ACC112 (cell line): Measurements from ENCODE around the gene A4GALT.

Source experiments
- H2AFZ ChIP-seq: fragments of 200-600 bp; sonication (generic); one replicate; pipeline ENCODE4 v1.6.0; 2017; ENCODE audit warnings: antibody characterized with exemption, low read length; ENCODE audit not compliant: unreplicated experiment
- H3K27ac ChIP-seq: fragments of 200-600 bp; sonication (generic); 2 replicates; pipeline ENCODE4 v1.5.1; 2014; ENCODE audit warnings: low read depth, mild to moderate bottlenecking, antibody characterized with exemption, low read length, moderate library complexity
- H3K27me3 ChIP-seq: fragments of 200-600 bp; sonication (generic); 2 replicates; pipeline ENCODE4 v1.6.1; 2014; ENCODE audit warnings: mild to moderate bottlenecking, antibody characterized with exemption, low read length, moderate library complexity, mixed read lengths; ENCODE audit not compliant: insufficient read depth
- H3K36me3 ChIP-seq: fragments of 200-600 bp; sonication (generic); 2 replicates; pipeline ENCODE4 v1.6.1; 2016; ENCODE audit warnings: mild to moderate bottlenecking, antibody characterized with exemption, low read length, moderate library complexity, mixed read lengths; ENCODE audit not compliant: insufficient read depth
- H3K4me1 ChIP-seq: fragments of 200-600 bp; sonication (generic); one replicate; pipeline ENCODE4 v1.6.1; 2016; ENCODE audit warnings: low read length, mixed read lengths; ENCODE audit not compliant: insufficient read depth, unreplicated experiment, control insufficient read depth
- H3K4me3 ChIP-seq: fragments of 200-600 bp; sonication (generic); 2 replicates; pipeline ENCODE4 v1.5.1; 2014; ENCODE audit warnings: mild to moderate bottlenecking, low read depth, low read length
- H3K79me2 ChIP-seq: fragments of 200-600 bp; sonication (generic); one replicate; pipeline ENCODE4 v1.6.0; 2016; ENCODE audit warnings: low read length; ENCODE audit not compliant: control insufficient read depth, unreplicated experiment, insufficient read depth

Gene A4GALT

DNA sequence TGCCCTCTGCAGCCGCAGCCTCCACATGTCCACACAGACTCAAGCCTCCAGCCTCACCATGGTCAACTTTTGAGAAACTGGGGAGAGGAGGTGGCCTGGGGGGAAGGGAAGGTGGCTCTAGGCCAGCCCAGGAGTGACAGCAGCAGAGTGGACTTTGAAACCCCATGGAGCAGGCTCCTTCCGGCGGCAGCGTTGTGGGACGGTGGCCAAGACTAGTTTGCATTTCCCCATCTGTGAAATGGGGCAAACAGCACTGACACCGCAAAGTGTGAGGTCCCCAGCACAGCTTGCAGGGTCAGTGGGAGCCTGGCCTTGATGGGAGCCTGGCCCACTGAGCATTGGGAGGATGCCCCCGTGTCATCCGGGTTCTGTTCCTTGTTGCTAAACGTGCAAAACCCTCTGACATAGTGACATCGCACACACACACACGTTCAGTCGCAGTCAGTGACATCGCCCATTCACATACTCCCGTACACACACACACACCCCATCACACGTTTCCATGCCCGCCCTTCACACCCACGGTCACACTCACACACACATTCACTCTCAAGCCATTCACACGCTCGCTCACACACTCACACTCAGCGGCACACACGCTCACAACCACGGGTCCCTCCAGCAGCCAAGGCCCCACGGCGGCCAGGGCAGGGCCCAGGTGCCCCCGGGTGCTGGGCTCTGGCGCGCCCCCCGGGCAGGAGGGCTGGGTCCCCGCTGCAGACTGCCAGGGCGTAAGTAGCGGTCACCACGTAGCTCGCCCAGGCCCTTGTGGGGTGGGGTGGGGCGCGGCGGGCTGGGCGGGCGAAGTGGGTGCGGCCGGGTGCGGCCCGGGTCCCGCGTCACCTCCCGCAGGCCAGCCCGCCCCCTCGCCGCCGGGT is 72.1 kb downstream of the A4GALT start:
- no peaks in the 10 kb centered on the region for H3K36me3 ChIP-seq
- peaks cover 51% of the 10 kb centered on the region for H3K79me2 ChIP-seq
- H3K27ac ChIP-seq, result peak overlapping the region; percentile 64; the same call in 1 of the 2 replicates
- H3K27me3 ChIP-seq, result no peaks in the 10 kb centered on the region
- H3K4me3 ChIP-seq, result peak overlapping the region; percentile 96
- H2AFZ ChIP-seq, result no peak overlapping the region
- H3K4me1 ChIP-seq, result peaks cover 43% of the 10 kb centered on the region

DNA sequence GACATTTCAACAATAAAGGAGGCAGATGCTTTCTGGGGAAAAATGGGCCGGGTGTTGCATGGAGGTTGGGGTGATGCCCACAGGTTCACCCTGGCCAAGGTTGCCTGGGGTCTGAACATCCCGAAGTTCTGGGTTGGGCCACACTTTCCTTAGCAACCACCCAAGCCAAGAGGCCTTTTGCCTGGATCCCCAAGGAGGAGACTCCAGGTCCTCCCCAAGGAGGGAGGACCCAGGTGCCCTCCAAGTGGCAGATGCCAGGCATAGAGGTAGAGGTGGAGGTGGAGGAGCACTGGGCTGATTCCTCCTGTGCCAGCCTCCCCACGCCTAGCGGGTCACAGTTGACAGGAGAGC is 72.7 kb downstream of the A4GALT start:
- H3K27me3 ChIP-seq, result no peaks in the 10 kb centered on the region
- H3K4me3 ChIP-seq, result peak overlapping the region; percentile 96
- peak overlapping the region; percentile 64; the same call in 1 of the 2 replicates for H3K27ac ChIP-seq
- peaks cover 45% of the 10 kb centered on the region for H3K4me1 ChIP-seq
- H3K79me2 ChIP-seq, result peaks cover 56% of the 10 kb centered on the region
- H3K36me3 ChIP-seq, result no peaks in the 10 kb centered on the region
- no peak overlapping the region for H2AFZ ChIP-seq

DNA sequence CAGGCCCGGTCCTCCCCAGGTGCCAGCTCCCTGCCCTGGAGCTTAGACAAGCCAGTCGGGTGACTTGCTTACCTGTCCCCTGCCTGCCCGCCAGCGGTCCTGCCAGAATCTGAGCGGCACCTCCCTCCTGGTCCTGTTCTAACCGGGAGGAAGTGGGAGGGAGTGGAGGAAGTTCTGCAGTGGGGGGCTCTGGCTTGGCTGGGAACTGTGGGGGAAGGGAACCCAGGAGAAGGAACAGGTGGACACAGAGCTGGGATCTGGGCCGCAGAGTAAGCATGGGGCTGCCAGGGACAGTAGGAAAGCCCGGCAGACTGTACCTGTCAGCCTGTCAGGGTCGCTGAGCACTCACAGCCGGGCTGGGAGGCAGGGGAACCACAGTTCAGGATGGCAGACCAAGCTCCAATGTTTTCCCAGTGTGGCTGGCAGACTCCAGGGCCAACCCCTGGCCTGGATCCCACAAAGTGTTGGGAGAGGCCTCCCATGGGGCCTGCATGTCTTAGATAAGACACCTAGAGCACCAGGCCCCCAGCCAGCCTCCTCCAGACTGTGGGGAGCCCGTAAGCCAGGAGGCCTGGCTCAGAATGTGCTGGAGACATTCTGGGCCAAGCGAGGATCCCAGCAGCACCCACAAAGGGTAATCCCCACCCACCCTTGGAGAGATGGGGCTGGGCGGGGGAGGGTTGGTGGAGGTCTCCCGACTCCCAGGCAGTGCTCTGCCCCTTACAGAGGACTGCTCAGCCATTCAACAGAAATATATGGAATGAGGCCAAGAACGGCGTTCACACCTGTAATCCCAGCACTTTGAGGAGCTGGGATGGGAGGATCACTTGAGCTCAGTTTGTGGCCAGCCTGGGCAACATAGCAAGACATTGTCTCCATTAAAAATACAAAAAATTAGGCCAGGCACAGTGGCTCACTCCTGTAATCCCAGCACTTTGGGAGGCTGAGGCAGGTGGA is 73.8 kb downstream of the A4GALT start:
- Histone ChIP-seq H3K27ac (no peak overlapping the region; the same call in 1 of the 2 replicates), H2AFZ (no peak overlapping the region), H3K27me3 (no peaks in the 10 kb centered on the region), H3K79me2 (peaks cover 62% of the 10 kb centered on the region), H3K36me3 (no peaks in the 10 kb centered on the region), H3K4me1 (peaks cover 49% of the 10 kb centered on the region), H3K4me3 (peak overlapping the region; percentile 40; the same call in 1 of the 2 replicates)

DNA sequence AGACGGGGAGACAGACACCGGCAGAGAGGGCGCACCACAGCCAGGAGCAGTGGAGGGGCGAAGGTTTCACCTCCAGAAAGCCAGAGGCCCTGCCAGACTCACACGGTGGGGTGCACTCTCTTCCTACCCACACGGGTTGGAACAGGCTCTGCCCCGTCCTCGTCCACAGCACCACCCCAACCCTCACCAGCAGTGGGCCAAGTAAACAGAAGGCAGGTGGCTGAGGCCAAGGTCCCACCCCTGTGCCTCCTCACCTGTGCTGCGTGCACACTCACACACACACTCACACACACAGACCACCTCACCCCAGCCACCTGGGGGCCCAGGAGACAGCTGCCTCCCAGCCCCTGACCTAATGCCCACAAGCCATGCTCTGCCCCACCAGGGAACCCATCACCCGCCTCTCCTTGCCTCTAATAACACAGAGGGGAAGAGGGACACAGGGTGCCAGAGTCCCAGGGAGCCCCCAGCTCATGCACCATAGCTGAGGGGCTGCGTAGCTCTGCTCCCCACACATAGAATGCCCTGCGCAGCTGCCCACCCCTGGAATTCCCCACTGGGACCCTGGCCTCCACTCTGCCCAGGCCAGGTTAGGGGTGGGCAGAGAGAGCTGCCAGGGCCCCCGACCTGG is 74.6 kb downstream of the A4GALT start:
- Histone ChIP-seq H3K36me3 (no peaks in the 10 kb centered on the region), H2AFZ (no peak overlapping the region), H3K4me3 (no peak overlapping the region), H3K27me3 (no peaks in the 10 kb centered on the region), H3K27ac (peak overlapping the region; percentile 83; the same call in 1 of the 2 replicates), H3K4me1 (peaks cover 49% of the 10 kb centered on the region), H3K79me2 (peaks cover 66% of the 10 kb centered on the region)

DNA sequence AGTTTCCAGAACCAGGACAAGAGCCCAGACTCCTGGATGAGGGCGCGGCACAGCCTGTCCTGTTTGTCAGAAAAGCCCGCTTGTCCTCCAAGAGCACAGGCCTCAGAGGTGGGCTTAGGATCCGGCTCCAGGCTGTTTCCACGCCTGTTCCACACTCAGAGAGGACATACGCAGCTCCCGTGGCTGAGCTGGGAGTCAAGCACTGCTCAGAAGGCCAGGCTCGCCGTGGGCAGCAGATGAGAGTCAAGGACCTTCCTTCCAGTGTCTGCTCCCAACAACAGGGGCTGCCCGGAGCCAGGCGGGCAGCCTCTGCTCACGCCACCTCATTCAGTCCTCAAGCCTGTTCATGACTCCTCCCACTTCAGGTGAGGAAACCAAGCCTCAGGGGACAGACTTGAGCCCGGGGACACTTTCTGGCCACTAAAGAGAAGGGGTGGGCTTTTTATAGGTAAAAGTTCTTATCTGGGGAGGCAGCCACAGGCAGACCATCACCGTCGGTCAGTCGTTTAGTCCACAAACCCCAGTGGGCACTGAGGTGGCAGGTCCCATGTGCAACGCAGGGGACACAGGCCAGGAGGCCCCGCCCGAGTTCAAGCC is 75.2 kb downstream of the A4GALT start:
- Histone ChIP-seq H3K27me3 (no peaks in the 10 kb centered on the region), H3K4me1 (peaks cover 49% of the 10 kb centered on the region), H3K79me2 (peaks cover 70% of the 10 kb centered on the region), H2AFZ (no peak overlapping the region), H3K36me3 (no peaks in the 10 kb centered on the region), H3K27ac (peak overlapping the region; percentile 83), H3K4me3 (peak overlapping the region; percentile 42)

DNA sequence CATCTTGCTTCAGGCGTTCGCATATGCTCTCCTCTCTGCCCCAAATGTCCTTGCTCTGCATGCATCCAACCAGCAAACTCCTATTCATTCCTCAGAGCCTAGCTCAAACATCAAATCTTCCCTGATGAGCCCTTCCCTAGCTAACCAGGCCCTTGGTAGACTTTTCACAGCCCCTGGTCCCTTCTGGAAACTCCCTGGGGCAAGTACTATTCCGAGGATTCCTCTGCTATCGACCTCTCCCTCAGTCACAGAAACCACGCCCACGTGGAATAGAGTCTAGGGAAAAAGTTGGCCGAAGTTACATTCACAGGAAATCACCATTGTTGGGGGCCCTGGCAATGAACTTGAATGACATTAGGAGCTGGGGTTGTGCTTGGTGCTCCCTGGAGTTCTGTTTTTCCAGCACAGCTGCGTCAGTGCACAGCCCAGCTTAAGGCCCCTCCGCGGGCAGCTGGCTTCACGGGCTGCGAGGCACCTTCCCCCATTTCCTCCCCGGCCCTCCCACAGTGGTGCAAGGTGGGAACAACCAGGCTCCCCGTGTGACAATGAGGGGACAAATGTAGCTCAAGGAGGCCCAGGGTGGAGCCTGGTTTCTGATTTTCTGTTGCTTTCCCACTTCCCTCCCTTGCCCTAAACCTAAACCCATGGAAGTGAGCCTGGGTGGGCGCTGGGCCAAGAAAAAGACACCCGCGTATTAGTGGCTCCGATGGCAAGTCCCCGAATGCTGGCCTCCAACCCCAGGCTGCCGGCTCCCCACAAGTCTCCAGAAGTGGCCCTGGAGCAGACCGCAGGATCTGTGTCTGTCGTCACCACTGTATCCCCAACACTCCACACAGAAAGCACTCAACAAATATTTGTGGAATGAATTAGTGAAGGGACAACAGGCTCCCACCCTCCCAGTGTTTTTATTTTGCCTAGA is 76.0 kb downstream of the A4GALT start:
- peak overlapping the region; percentile 83 for H3K27ac ChIP-seq

DNA sequence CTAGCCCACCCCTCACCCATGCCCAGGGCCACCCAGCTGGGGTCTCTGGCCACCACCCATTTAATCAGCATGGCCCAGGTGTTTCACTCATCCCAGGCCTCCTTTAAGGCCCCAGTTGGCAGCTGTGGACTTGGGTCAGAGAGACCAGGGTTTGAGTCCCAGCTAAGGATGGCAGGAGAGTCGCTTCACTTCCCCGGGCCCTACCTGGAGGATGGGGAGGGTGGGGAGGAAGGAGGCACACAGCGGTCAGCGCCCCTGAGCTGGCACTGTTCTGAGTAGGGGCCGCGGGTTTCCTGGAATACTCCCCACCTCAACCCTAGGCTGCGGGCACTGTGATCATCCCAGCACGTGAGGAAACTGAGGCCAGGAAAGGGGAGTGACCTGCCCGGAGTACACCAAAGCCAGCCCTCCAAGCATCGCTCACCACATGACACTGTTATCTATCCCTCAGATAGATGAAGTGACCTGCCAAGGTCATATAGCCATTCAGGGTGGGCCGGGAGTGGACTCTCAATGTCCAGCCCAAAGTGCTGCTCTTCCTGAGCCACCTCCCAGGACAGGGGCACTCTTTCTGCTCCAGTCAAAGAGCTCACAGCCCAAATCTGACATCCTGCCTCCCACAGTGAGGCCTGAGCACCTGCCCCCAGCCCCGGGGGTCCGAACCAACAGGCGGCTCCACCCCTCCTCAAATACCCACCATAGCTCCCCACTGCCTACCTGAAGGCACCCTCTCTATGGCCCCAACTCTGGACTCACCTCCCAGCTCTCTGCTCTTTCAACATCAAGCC is 76.8 kb downstream of the A4GALT start:
- H3K79me2 ChIP-seq, result peaks cover 77% of the 10 kb centered on the region

More for the DNA sequence above, 76.0 kb downstream of the A4GALT start:
- peaks cover 75% of the 10 kb centered on the region for H3K79me2 ChIP-seq
- H3K4me1 ChIP-seq, result peaks cover 52% of the 10 kb centered on the region
- H3K27me3 ChIP-seq, result no peaks in the 10 kb centered on the region
- H3K4me3 ChIP-seq, result peak overlapping the region; percentile 42
- H2AFZ ChIP-seq, result no peak overlapping the region
- no peaks in the 10 kb centered on the region for H3K36me3 ChIP-seq

DNA sequence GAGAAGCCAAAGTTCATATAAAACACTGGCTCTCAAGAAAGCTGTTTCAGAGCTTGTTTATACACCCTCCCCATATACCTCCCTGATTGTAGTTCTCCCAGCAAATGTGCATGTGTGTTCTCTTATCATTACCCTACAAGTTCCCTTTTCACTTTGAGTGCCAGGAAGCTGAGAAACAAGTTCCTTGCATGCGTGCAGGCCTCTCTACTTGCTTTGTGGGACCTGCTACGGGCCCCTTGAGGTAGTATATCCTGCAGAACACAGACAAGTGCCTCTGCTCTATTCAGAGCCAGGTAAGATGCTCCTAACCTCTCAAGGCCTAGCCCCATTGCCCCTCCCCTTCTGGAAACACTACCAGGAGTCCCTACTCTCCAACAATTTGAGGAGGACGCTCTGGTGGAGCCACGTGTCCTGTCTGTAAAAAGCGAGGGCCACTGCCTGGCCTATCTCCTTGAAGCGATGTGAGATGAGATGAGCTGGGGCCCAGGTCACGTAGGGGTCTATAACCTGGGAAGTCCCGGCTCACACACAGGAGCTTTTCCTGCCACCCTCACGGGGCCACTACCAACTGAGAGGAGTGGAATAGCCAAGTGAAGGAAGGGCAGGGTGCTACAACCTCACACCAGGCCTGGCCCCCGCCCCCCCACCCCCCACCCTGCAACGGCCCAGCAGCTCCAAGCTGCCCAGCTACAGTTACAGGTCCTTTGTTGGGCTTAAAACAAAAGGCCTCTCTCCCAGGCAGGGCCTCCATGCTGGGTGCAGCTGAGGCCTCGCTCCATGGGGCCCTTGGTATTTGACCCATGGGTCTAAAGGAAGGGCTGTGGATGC is 77.7 kb downstream of the A4GALT start:
- peaks cover 53% of the 10 kb centered on the region for H3K4me1 ChIP-seq
- no peak overlapping the region for H2AFZ ChIP-seq
- peak overlapping the region; percentile 43 for H3K27ac ChIP-seq
- no peak overlapping the region for H3K4me3 ChIP-seq
- peaks cover 74% of the 10 kb centered on the region for H3K79me2 ChIP-seq
- H3K36me3 ChIP-seq, result no peaks in the 10 kb centered on the region
- no peaks in the 10 kb centered on the region for H3K27me3 ChIP-seq

More for the DNA sequence above, 76.8 kb downstream of the A4GALT start:
- no peaks in the 10 kb centered on the region for H3K36me3 ChIP-seq
- no peaks in the 10 kb centered on the region for H3K27me3 ChIP-seq
- peak overlapping the region; percentile 83 for H3K27ac ChIP-seq
- no peak overlapping the region for H2AFZ ChIP-seq
- H3K4me1 ChIP-seq, result peaks cover 54% of the 10 kb centered on the region
- H3K4me3 ChIP-seq, result peak overlapping the region; percentile 42
